Left hindlimb (tissue), 1 donor: ENCODE results near the gene EHMT1.

ENCODE experiments used
- DNase-seq: peaks from one replicate; pipeline ENCODE4 v3.0.0-alpha.2; 2018

The EHMT1 gene

DNA sequence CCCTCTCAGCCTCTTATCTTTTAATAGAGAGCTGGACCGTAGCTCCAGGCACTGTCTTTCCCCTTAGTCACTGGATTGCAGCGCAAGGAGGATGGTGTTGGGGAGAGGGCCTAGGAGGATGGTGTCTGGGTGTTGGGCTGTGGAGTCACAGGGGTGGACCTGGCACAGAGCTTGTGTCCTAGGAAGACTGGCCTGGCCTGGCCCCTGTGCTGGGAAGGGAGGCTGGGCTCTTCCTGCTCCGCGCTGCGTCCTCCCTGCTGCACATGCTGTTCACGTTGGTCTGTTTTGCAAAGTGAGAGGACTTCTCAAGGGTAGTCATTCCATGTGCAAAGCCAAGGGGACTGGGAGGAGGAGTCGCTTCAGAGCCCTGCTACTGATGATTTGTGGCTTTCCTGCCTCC is 123.9 kb downstream of the EHMT1 start:
- no peak for DNase-seq

- no peak for DNase-seq
These were observed 124.9 kb downstream of the EHMT1 start for GRCh38 chr9:137743695-137744094.

- no peak for DNase-seq
These were observed 125.9 kb downstream of the EHMT1 start for GRCh38 chr9:137744632-137745183.

DNA sequence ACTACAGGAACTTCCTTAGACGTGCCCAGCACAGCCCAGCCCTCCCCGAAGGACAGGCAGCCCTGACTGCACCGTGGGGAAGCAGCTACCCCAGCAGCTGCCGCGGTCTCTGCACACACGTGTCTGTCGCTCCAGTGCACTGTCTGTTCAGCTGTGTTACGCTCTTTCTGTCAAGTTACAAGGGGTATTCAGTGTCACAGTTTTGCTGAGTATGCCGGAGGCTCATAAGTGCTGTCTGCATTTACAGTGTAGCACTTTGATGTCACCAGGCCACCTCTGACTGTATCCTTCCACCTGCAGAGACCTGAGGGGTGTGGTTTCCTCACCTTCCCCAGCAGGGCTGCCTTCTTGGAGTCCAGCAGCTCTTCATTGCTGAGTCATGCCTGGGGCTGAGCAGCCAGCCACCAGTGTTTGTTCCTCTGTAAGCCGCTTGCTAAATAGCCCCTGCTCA is 126.8 kb downstream of the EHMT1 start:
- DNase-seq: peak; percentile 57

DNA sequence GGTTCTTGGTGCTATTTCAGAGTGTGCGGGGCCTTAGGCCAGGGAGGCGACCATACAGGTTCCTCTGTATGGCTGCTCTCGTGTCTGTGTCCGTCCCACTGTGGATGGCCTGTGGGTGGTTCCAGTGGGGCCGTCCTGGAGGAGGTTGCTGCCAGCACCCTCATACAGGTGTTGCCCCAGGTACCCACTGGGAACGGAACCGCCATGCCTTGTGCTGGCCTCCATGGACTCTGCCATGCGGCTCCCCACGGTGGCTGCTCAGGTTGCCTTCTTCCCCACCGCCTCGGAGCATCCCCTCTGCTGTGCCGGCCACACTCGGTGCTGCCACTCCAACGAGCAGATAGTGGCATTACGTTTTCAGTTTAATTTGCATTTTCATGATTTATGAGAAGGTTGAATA is 129.5 kb downstream of the EHMT1 start:
- no peak for DNase-seq

DNA sequence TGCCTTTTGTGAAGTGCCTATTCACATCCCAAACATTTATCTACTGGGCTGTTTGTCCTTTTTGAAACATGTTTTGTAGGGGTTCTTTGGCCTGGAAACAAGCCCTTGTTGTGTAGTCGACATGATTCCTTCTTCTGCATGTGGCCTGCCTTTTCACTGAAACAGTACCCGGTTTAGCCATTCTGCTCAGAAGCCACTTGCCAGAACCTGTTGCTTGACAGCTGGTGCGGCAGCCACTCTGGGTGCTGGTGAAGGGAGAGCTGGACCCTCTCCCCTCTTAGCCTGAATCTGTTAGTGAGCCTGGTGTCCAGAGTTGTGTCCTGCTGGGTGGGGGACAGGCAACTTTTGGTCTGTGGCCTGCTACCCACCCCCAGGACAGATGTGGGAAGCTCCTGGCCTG is 129.9 kb downstream of the EHMT1 start:
- DNase-seq: no peak

GRCh38 chr9:137749511-137749910 is 130.7 kb downstream of the EHMT1 start:
- no peak for DNase-seq

DNA sequence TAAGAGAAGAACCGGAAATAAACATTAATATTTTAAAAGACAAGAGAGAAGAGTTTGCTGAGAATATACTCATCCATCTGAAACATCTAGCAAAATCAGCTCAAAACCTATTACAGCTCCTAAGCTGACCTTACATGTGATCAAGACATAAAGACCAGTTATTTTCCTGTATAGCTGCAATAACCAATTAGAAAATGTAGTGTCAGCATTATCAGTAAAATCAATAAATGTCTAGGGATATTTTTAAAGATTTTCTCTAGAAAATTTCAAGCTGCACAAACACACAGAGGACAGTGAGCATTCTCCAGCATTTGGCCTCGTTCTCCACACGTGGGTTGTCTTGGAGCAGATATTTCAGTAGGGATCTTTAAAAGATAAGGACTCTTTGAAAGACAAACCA is 131.2 kb downstream of the EHMT1 start:
- no peak for DNase-seq

GRCh38 chr9:137750566-137750965 is 131.8 kb downstream of the EHMT1 start:
- no peak for DNase-seq

DNA sequence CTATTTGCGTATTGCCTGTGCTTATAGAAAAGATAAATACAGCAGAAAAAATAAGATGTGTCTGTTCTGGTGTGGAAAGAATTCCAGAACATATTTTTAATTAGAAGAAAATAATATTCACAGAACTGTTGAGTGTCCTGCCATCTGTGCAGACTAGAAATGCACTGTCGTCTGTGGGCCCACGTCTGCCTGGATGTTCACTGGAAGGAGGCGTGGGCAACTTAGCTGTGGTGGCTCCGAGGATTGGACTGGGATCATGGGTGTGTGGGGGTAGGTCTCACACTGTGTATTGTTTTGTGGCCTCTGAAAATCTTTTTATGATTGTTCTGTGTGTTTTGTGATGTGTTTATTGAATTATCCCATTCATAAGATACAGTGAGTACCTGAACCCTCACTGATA is 132.8 kb downstream of the EHMT1 start:
- no peak for DNase-seq

DNA sequence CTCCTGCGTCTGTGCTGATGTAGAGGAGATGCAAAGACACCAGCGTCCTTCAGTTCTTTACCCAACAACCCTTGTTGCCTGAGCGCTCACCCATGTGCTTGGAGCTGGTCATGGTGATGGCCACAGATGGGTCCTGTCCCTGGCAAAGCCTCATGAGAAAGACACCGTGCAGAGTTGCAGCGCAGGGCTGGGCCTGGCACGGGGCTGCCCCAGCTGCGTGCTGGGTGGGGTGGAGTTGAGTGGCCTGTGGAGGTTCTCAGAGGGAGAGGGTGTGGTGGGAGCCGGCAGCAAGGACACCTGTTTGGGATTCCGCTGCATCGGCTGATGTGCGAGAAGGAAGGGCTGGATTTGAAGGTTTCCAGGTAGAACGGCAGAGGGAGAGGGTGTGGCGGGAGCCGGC is 133.6 kb downstream of the EHMT1 start:
- no peak for DNase-seq

- DNase-seq: no peak
These were observed 134.5 kb downstream of the EHMT1 start for GRCh38 chr9:137753192-137753765.

DNA sequence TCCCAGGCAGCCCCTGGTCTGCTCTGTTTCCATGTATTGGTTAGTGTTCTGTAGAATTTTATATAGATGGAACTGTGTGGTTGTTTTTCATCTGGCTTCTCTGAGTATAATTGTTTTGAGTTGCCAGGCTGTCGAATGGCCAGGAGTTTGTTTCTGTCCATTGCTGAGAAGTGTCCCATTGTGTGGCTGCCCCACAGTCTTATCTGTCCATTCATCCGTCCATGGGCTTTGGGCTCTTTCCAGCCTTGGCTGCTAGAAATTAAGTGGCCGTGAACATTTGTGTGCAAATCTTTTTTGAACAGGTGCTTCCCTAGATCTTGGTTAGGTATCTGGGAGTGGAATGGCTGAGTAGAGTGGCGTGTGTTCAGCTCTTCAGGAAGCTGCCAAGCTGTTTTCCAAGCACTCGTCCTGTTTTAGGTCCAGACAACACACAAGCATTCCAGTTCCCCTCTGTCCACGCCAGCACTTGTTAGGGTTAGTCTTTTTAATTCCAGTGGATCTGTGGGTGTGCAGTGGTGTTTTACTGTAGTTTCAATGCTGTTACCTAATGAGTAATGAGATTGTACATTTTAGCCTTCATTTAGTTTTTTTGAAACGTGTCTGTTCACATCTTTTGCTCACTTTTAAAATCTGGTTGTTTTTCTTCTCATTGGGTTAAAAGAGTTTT is 136.6 kb downstream of the EHMT1 start:
- no peak for DNase-seq

DNA sequence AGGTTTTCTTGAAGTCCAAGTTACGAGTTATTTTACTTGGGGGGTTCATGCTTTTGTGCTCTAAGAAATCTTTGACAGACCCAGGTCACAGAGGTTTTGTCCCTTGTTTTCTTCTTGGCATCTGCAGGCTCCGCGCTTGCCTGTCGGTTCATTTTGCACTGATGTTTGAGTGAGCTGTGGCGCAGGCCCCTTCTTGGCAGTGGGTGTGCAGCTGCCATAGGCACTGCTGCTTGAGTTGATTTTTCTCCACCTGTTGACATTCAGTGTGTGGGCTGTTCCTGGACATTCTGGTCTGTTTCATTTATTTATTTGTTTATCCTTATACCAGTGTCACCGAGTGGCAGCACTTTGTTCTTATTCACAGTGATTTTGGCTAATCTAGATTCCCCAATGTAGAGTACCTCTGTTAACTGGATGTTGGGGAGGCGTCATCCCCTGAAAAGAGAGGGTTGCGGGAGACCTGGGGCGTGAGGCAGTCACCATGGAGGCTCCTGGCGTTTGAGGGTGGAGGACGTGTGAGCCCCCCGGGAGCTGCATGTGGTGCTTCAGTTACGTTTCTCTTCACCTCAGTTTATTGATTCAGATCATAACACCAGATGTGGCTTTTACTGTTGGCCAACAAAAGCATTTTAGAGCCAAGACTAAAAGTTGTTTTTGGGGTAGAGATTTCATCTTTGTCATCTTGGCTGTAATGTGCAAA is 137.4 kb downstream of the EHMT1 start:
- DNase-seq: no peak

GRCh38 chr9:137757139-137757538 is 138.3 kb downstream of the EHMT1 start:
- no peak for DNase-seq

DNA sequence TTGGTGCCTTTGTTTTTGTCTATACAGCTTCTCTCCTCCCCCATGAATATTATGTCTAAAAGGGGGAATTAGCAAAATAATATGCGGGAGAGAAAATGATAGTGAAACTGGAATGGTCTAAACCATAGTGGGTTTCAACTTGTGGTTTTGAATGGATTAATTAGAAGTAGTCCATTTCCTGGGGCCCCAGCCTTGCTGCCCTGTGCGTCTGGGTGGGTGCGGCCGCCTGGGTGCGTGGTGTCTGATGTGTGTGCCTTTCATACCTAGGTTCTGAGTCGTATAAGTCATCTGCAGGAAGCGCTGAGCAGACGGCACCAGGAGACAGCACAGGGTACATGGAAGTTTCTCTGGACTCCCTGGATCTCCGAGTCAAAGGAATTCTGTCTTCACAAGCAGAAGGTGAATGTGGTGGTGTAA is 138.8 kb downstream of the EHMT1 start:
- no peak for DNase-seq

- DNase-seq: no peak
These were observed 139.3 kb downstream of the EHMT1 start for GRCh38 chr9:137758067-137758466.

- no peak for DNase-seq
These were observed 140.3 kb downstream of the EHMT1 start for GRCh38 chr9:137759117-137759516.

DNA sequence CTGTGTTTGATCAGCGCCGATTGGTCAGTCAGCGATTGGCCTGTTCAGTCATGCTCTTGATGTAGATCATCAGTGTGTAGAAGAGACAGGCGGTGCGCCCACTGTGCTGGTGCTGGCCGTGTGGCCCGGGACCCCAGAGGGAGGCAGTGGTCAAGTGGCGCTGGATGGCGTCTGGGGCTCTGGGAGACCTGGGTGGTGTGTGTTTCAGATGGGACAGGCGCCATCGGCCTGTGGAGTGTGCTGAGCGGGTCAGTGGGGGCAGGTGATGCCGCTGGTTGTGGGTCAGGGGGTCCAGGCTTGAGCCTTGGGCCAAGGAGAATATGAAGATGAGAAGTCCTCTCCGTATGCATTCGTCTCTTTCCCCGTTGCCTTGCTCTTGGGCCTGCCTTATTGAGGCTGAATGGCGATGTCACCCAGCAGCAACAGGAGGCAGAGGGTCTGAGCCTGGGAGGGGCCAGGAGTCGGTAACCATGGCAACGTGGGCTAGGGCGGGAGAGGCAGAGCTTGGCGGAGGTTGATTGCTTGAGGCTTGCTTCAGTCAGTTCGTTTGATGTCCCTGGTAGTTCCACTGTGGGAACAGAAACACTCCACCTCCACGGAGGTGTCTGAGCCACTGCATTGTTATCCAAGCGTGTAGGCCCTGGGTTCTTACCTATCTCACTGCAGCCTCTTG is 141.0 kb downstream of the EHMT1 start:
- no peak for DNase-seq

- DNase-seq: no peak
These were observed 141.6 kb downstream of the EHMT1 start for GRCh38 chr9:137760426-137760825.

DNA sequence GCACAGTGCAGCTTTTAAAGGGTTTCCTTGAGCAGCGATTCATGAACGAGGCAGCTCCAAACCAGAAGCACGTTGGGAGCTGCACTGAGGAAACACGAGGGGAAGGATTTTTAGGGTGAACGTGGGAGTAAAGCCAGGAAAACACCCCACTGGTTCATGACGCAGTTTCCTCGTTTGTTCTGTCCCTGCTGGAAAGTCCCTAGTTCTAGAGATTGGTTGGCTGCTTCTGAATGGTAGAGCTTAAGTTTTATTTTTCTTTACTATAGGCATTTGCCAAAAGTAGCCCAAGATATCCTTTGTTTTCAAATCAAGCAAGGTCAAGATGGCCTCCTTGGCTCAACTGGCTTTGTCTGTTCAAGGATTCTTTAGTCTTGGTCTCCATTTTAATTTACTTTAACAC is 142.2 kb downstream of the EHMT1 start:
- no peak for DNase-seq

DNA sequence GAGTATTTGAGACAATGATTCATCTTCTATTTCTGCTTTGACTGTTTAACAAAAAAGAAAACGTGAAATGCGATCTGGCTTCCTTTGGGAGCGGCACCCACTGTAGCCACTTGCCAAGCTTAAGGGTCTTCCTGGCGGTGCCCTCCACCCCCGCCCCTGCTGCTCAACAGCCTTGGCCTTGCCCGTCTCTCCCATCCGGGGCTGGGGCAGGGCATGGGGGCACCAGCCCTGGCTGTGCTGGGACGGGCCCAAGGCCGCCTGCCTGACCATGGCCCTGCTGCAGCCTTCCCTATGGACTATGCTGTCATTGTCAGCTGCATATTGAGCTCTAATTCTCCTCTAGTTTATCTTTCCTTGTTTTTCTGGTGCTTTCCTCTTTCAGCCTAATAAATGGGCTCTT is 143.0 kb downstream of the EHMT1 start:
- no peak for DNase-seq

DNA sequence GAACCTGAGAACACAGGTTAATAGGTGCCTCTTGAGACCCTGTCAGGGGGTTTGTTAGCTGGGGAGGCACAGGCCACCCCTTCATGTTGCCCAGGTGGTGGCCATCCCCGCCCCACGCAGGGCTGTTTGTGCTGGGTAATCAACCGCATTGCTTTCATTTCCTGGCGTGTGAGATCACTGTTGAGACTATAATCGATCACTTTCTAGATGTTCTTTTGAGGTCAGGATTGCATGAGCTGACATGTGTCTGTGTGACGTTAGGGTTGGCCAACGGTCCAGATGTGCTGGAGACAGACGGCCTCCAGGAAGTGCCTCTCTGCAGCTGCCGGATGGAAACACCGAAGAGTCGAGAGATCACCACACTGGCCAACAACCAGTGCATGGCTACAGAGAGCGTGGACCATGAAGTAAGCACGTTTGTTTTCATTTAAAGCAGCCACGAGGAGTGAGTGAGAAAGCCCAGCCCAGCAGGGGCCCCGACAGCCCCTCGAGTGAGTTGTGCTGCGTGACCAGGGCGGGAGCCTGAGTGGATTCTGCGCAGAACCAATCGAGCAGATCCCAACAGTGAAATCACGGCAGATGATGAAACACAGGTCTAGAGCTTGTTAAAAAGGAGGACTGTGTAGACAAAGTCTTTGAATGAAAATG is 143.7 kb downstream of the EHMT1 start:
- no peak for DNase-seq
